ENCODE measurements around the gene KIF25. TPM values are rescaled to one million over a fixed set of nuclear protein-coding genes. Genes with fewer than 3 reads are reported as not detected.

The KIF25 gene
- total RNA-seq, 2 donors from 2014 or later: 0.21 TPM; not detected in 1

- intact Hi-C loops (cut with DNase I): no loop called here
- Histone ChIP-seq H3K36me3 (no peaks in the 10 kb centered on the region), H3K27me3 (no peaks in the 10 kb centered on the region), H3K9ac (ENCODE audit: low read depth in 2 of 2, low read length in 2 of 2) (no peak overlapping the region), H3K27ac (no peak overlapping the region), H3K4me1 (no peaks in the 10 kb centered on the region), H3K4me3 (no peak overlapping the region), H3K9me3 (no peaks in the 10 kb centered on the region)
- no peak for TF ChIP-seq CTCF (IDR thresholded peaks at IDR 0.05)
- peak; percentile 9 for DNase-seq
These were observed 7.2 kb upstream of the KIF25 start for GRCh38 chr6:167990016-167990945.

- TF ChIP-seq CTCF (IDR thresholded peaks at IDR 0.05): no peak
- H3K27ac ChIP-seq: no peak overlapping the region
These were observed 4.3 kb upstream of the KIF25 start for GRCh38 chr6:167993169-167993568.

GRCh38 chr6:167993831-167994230, 3.6 kb upstream of the KIF25 start:
- Histone ChIP-seq H3K9me3 (no peaks in the 10 kb centered on the region), H3K4me3 (no peak overlapping the region), H3K9ac (ENCODE audit: low read depth in 2 of 2, low read length in 2 of 2) (no peak overlapping the region), H3K4me1 (no peaks in the 10 kb centered on the region), H3K36me3 (no peaks in the 10 kb centered on the region), H3K27me3 (no peaks in the 10 kb centered on the region), H3K27ac (no peak overlapping the region)
- intact Hi-C loops (cut with DNase I): no loop called here
- TF ChIP-seq CTCF (IDR thresholded peaks at IDR 0.05): no peak
- DNase-seq: peak; percentile 12

More at GRCh38 chr6:167993169-167993568, 4.3 kb upstream of the KIF25 start:
- Histone ChIP-seq H3K4me1 (no peaks in the 10 kb centered on the region), H3K4me3 (no peak overlapping the region), H3K36me3 (no peaks in the 10 kb centered on the region), H3K9ac (ENCODE audit: low read depth in 2 of 2, low read length in 2 of 2) (no peak overlapping the region), H3K9me3 (no peaks in the 10 kb centered on the region), H3K27me3 (no peaks in the 10 kb centered on the region)
- no peak for DNase-seq
- intact Hi-C loops (cut with DNase I): no loop called here

- Histone ChIP-seq H3K27ac (no peak overlapping the region), H3K27me3 (no peaks in the 10 kb centered on the region), H3K9ac (ENCODE audit: low read depth in 2 of 2, low read length in 2 of 2) (no peak overlapping the region), H3K4me1 (no peaks in the 10 kb centered on the region), H3K36me3 (no peaks in the 10 kb centered on the region), H3K4me3 (no peak overlapping the region), H3K9me3 (no peaks in the 10 kb centered on the region)
- DNase-seq: peak; percentile 4
- intact Hi-C loops (cut with DNase I): no loop called here
- TF ChIP-seq CTCF (IDR thresholded peaks at IDR 0.05): no peak
These were observed 2.2 kb upstream of the KIF25 start for GRCh38 chr6:167995302-167995701.

GRCh38 chr6:167995731-167996151, 1.7 kb upstream of the KIF25 start:
- no peaks in the 10 kb centered on the region for H3K36me3 ChIP-seq
- no peak for DNase-seq
- intact Hi-C loops (cut with DNase I): no loop called here
- no peak overlapping the region for H3K9ac ChIP-seq (ENCODE audit: low read depth in 2 of 2, low read length in 2 of 2)
- H3K4me1 ChIP-seq: no peaks in the 10 kb centered on the region
- H3K27me3 ChIP-seq: no peaks in the 10 kb centered on the region
- no peak overlapping the region for H3K4me3 ChIP-seq
- no peak for TF ChIP-seq CTCF (IDR thresholded peaks at IDR 0.05)
- H3K9me3 ChIP-seq: no peaks in the 10 kb centered on the region
- no peak overlapping the region for H3K27ac ChIP-seq

Data from colonic mucosa (tissue), 4 donors.